HG03378 (cell line): Measurements from ENCODE around the gene C2orf49.

Experiments used
- ATAC-seq: cut with Tn5 transposase; IDR thresholded peaks from one replicate; pipeline ENCODE4 v1.9.1; 2021; ENCODE audit warnings: mild to moderate bottlenecking, moderate library complexity; ENCODE audit not compliant: unreplicated experiment

C2orf49 gene

DNA sequence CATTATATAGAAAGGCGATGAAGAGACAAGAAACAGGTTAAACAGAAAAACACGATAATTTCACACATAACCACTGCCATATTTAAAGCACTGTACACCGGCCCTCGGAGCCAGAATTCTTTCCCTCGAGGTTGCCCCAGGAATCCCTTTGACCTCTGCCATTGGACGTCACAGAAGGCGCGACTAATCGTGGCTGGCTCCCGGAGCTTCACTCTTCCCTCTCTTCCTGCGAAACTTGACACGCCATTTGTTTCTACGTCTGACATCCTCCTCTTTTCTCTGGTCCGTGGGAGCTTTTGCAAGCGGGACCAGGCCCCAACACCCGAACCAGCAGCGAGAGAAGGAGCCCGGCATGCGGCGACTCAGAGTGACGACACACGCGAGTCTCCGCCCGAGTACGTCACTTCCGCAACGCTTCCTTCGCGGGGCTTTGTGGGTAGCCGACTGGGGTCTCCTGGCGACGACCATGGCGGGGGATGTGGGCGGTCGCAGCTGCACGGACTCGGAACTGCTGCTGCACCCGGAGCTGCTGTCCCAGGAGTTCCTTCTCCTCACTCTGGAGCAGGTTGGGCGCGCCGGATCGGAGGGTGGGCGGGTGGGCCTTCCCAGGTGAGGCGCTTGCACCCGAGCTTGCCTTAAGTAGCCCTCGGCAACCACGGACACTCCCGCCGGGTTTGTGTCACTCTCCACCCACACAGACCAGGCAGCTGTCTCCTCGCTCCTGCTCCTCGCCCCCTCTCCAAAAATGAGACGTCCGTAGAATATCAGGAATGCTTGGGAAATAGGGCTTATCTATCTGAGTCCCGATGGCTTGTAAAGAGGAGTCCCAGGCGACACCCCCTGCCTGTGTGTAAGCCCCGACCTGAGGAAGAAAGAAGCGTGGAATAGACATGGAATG, at the start of gene C2orf49:
Gene C2orf49, plus strand, starts transcription at position 419 of the 898 bp plus-strand sequence. Its CDS starts 48 bp downstream, at position 467.
- peak; percentile 85 for ATAC-seq

DNA sequence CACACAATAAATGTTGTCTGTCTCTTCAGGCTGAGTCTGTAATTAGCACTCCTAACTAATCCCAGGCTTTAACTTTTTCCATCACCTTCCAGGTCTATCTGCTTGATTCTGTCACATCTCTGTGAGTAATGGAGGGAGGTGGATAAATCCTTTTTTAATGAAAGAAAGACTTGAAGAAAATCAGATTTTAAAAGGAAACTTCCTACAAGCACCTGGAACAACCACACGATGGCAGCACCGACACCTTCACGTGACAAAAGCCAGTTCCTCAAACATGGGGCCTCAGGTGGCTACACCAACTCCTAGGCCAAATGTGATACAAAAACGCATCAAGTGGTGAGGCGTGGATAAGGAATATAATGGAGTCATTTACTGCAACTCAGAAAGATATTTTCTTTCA, 49.6 kb upstream of the C2orf49 start:
- peak; percentile 58 for ATAC-seq

- ATAC-seq, result no peak
Measured at GRCh38 chr2:105288133-105288532, 49.2 kb upstream of the C2orf49 start.

- no peak for ATAC-seq
Measured at GRCh38 chr2:105290981-105291660, 46.2 kb upstream of the C2orf49 start.

DNA sequence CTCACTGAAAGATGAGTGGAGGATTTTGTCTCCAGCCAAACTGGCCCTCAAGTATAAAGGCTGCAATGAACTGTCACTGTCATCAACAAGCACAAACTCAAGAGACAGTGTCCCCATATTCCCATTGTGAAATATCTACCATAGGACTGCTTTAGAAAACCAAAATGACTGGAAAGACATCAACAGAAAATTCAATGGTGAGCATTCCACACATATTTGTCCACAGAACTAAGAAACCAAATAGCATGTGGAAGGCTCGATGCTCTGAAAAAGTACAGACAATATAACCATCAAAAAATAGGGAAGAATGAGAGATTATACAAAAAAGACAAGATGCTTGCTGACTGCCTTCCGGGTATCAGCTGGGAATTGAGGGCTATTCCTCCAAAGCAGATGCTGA, 45.4 kb upstream of the C2orf49 start:
- ATAC-seq, result no peak

GRCh38 chr2:105294046-105294445, 43.3 kb upstream of the C2orf49 start:
- no peak for ATAC-seq

DNA sequence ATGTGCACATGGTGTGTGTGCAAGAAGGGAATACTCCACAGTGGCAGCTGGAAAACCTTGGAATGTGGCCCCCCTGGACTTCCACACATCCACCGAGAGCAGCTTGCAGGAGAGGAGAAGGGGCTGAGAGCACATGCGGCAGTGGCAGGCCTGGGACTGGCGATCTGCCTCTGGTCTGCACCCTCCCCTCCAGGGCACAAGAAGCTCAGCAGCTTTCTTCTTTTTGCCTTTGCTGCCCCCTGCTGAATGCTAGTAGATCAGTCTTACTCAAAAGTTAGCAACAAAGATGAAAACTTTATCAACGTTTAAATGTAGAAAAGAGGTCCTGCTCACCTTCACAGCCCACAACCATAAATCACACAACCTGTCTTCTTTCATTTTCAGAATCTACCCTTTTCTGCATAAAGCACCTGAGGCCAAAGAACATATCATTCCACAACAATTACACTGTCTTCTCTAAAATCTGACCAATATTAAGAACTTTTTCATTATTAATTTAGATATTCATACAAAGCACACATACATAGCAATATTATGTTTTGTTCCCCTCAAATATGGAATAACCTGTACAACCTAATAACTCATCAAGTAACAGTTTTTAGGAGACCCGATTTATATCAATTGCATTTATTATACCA, 42.4 kb upstream of the C2orf49 start:
- no peak for ATAC-seq

DNA sequence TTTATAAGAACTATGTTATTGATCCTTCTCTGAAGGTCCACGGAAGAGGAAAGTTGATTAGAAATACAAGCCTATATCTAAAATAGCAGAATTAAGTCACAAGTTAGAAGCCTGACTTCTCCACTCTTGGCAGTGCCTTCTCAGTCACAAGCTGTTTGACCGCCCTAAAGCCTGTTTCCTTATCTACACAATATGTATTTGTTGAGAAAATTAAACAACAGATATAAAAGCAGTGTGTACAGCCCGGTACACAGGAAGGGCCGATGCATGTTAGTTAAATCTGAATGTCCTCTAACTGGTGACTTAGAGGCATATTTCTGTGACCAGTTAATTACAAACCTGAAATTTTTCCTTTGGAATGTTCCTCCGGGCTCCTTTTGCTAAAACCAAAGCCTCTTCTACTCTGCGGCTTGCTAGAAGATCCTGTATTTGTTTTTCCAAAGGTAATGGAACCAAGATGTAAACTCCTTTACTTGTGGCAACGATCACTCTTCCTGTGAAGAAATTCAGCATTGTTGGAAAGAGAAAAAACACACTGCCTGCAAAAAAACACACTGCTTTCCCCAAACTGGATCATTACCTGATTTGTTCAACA, 41.2 kb upstream of the C2orf49 start:
- no peak for ATAC-seq

DNA sequence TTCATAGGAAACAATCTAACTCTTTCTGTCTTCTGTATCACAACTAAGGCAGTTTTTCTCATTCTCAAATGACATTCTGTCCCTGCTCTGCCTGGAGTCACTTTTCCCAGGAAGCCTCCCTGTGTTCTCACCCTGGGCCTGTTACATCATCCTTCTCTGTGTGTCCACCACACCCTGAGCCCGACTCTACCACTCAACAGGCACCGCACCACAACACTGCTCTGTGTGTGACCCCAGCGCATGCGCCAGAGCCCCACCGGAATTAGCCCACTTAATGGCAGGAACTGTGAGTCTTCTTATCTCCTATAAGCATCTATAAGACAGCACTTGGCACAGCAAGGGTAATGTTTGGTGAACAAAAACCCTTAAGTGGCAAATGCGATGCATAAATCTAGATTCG, 40.1 kb upstream of the C2orf49 start:
- no peak for ATAC-seq

DNA sequence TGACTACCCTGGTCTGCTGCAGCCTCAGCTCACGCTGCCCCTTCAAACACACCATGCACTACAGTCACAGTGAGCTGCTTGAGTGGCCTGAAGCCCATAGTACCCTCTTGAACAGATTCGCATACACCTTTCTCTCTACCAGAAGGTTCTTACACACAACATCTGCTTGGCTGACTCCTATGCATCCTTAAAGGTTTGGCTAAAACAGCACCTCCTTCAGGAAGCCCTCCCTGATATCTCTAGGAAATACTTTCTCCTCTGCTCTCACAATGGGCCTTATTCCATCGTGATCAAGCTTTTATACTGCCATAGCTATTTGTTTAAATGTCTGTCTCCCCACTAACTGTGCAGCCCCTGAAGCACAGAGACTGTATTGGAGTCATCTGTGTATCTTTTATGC, 39.3 kb upstream of the C2orf49 start:
- ATAC-seq, result no peak

DNA sequence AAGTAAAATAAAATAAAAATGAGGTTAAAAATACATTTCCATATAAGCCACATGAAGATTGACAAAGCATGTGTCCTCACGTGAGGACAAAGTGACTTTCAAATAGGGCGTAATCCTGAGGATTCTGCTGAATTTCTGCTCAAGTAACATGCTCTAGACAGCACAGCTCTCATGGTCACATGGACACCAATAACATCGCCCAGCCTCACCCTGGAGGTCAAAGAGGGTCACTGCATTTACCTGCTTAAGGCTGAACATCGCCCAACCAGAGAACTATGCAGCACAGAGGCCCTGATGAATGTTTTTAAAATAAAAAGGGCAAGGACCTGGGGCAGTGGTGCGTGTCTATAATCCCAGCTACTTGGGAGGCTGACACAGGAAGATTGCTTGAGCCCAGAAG, 38.0 kb upstream of the C2orf49 start:
- no peak for ATAC-seq

GRCh38 chr2:105301646-105302045, 35.7 kb upstream of the C2orf49 start:
- no peak for ATAC-seq

- ATAC-seq, result no peak
Measured at GRCh38 chr2:105307146-105307545, 30.2 kb upstream of the C2orf49 start.

DNA sequence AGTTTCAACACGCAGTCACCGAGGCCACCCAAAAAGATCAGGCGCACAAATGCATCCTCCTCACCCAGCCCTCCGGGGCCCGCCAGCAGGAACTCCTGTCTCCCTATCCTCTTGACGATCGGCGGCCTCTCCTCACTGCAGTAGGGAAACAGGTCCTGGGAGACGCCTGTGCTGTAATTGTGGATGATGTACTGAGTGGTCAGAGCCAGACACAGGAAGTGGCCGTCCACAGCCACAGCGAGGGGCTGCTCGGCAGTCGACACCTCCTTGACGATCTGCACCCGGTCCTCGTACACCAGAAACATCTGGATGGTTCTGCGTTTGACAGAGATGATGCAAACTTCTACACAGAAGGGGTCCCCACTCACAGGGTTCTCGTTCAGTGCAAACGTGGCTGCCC, 29.8 kb upstream of the C2orf49 start:
- ATAC-seq, result no peak

GRCh38 chr2:105307962-105308361, 29.4 kb upstream of the C2orf49 start:
- ATAC-seq, result no peak

- ATAC-seq, result no peak
Measured at GRCh38 chr2:105308382-105309146, 28.8 kb upstream of the C2orf49 start.

DNA sequence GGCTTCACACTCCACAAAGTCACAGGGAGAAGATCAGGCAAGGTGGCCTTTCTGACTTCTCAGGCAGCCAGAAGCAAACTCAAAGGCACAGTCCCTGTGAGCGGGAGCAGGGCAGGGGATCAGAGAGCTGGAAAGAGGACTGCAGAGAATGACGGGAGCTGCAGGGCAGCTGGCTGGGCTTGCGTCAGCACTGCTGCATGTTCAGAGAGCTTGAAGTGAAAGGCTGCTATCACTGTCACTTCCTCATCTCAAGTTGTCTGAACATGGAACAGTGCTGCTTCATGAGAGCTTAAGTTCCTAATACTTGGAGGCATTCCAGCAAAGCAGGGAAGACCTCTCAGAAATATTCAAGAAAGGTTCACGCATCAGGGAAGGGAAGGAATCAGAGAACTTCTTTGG, 28.2 kb upstream of the C2orf49 start:
- no peak for ATAC-seq

- peak; percentile 45 for ATAC-seq
Measured at GRCh38 chr2:105313877-105314276, 23.5 kb upstream of the C2orf49 start.

DNA sequence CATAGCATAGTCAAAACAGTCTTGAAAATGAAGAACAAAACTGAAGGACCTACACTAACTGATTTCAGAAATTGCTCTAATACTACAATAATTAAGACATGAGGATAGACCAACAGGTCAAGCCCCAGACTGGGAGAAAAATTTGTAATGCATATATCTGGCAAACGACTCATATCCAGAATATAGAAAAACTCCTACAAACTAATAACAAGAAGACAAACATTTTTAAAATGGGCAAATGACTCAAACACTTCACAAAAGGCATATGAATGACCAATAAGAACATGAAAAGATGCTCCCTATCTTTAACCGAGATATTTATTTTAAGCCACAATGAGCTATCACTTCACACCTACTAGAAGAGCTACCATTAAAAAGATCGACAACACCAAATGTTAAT, 22.0 kb upstream of the C2orf49 start:
- peak; percentile 79 for ATAC-seq

GRCh38 chr2:105317937-105318336, 19.4 kb upstream of the C2orf49 start:
- no peak for ATAC-seq
